SU-DHL-6 (cell line): Measurements from ENCODE around the gene THEM5.

Experiments
- H2AFZ ChIP-seq: fragments of 200-600 bp; sonication (generic); 2 replicates; pipeline ENCODE4 v1.6.1; 2014; ENCODE audit warnings: low read depth, mild to moderate bottlenecking, moderate library complexity, mixed read lengths, antibody characterized with exemption, low read length; ENCODE audit not compliant: severe bottlenecking
- H3F3A ChIP-seq: fragments of 200-600 bp; shearing (Covaris generic); 2 replicates; pipeline ENCODE4 v1.6.0; 2016; ENCODE audit warnings: antibody characterized with exemption, mild to moderate bottlenecking; ENCODE audit not compliant: insufficient read depth
- H3K27ac ChIP-seq: fragments of 200-600 bp; sonication (generic); 2 replicates; pipeline ENCODE4 v1.5.1; 2016; ENCODE audit warnings: low read depth, mild to moderate bottlenecking, low read length, moderate library complexity, mixed read lengths
- H3K27me3 ChIP-seq: fragments of 200-600 bp; sonication (generic), shearing (Covaris generic); 2 replicates; pipeline ENCODE4 v1.6.0; 2014; ENCODE audit warnings: mild to moderate bottlenecking, low read length
- H3K36me3 ChIP-seq: fragments of 200-600 bp; sonication (generic); 2 replicates; pipeline ENCODE4 v1.6.1; 2014; ENCODE audit warnings: mild to moderate bottlenecking, low read length, mixed read lengths
- H3K4me2 ChIP-seq: fragments of 300-600, 200-600 bp; shearing (Covaris generic), sonication (generic); 2 replicates; pipeline ENCODE4 v1.6.0; 2014; ENCODE audit warnings: low read length, low read depth, mild to moderate bottlenecking; ENCODE audit not compliant: poor library complexity, severe bottlenecking
- H3K4me3 ChIP-seq: fragments of 200-600 bp; sonication (generic); 2 replicates; pipeline ENCODE4 v1.5.1; 2014; ENCODE audit warnings: antibody characterized with exemption, low read length, mild to moderate bottlenecking, mixed read lengths; ENCODE audit not compliant: insufficient read depth, poor library complexity, severe bottlenecking
- H3K79me2 ChIP-seq: fragments of 200-600 bp; sonication (generic); 2 replicates; pipeline ENCODE4 v1.6.1; 2014; ENCODE audit warnings: mild to moderate bottlenecking, low read length, moderate library complexity; ENCODE audit not compliant: insufficient read depth
- H3K9ac ChIP-seq: fragments of 200-600 bp; sonication (generic); 2 replicates; pipeline ENCODE4 v1.7.0; 2014; ENCODE audit warnings: mild to moderate bottlenecking, low read length
- H3K9me2 ChIP-seq: fragments of 200-600 bp; sonication (generic); replicated peaks from 2 replicates; pipeline ENCODE4 v1.6.1; 2014; ENCODE audit warnings: low read length; ENCODE audit not compliant: insufficient read depth
- H3K9me3 ChIP-seq: fragments of 200-600 bp; sonication (generic); 2 replicates; pipeline ENCODE4 v1.6.1; 2014; ENCODE audit warnings: low read length, mixed read lengths; ENCODE audit not compliant: insufficient read depth
- H4K20me1 ChIP-seq: fragments of 200-600 bp; sonication (generic); 2 replicates; pipeline ENCODE4 v1.6.1; 2014; ENCODE audit warnings: low read depth, mild to moderate bottlenecking, antibody characterized with exemption, low read length, moderate library complexity, mixed read lengths
- CTCF ChIP-seq: fragments of 200-600 bp; sonication (generic); IDR thresholded peaks from one replicate; pipeline ENCODE4 v1.5.1; 2017; ENCODE audit warnings: antibody characterized with exemption, mild to moderate bottlenecking, low read length, moderate library complexity; ENCODE audit not compliant: insufficient read depth, poor library complexity, severe bottlenecking
- EZH2phosphoT487 ChIP-seq: fragments of 200-600 bp; sonication (generic), shearing (Covaris generic); conservative IDR thresholded peaks from 2 replicates; pipeline ENCODE4 v1.6.1; 2018; ENCODE audit warnings: mild to moderate bottlenecking, antibody characterized with exemption, low read length, moderate library complexity, mixed read lengths

The THEM5 gene

GRCh38 chr1:151807131-151807530 lies 46.4 kb downstream of the THEM5 start:
- H3K9ac ChIP-seq, result no peak overlapping the region
- no peaks in the 10 kb centered on the region for H3F3A ChIP-seq
- no peaks in the 10 kb centered on the region for H3K9me2 ChIP-seq
- H3K4me2 ChIP-seq, result no peak overlapping the region
- TF ChIP-seq CTCF (no peak), EZH2phosphoT487 (no peak)
- no peaks in the 10 kb centered on the region for H3K79me2 ChIP-seq
- no peaks in the 10 kb centered on the region for H4K20me1 ChIP-seq
- no peaks in the 10 kb centered on the region for H3K36me3 ChIP-seq
- no peak overlapping the region for H3K4me3 ChIP-seq
- H3K27ac ChIP-seq, result no peak overlapping the region
- no peak overlapping the region for H2AFZ ChIP-seq
- no peaks in the 10 kb centered on the region for H3K9me3 ChIP-seq
- H3K27me3 ChIP-seq, result no peaks in the 10 kb centered on the region

- H3F3A ChIP-seq, result no peaks in the 10 kb centered on the region
- no peak overlapping the region for H3K4me3 ChIP-seq
- no peaks in the 10 kb centered on the region for H3K79me2 ChIP-seq
- H3K27me3 ChIP-seq, result no peaks in the 10 kb centered on the region
- no peaks in the 10 kb centered on the region for H3K9me2 ChIP-seq
- no peak overlapping the region for H3K4me2 ChIP-seq
- H3K9ac ChIP-seq, result no peak overlapping the region
- no peaks in the 10 kb centered on the region for H3K36me3 ChIP-seq
- no peaks in the 10 kb centered on the region for H3K9me3 ChIP-seq
- no peak overlapping the region for H2AFZ ChIP-seq
- no peaks in the 10 kb centered on the region for H4K20me1 ChIP-seq
- H3K27ac ChIP-seq, result no peak overlapping the region
- no peak for TF ChIP-seq CTCF
- TF ChIP-seq EZH2phosphoT487, result no peak
Measured at GRCh38 chr1:151806170-151806569, 47.3 kb downstream of the THEM5 start.

- Histone ChIP-seq H3K4me3 (no peak within 1 kb of the TSS), H3K27ac (no peak within 1 kb of the TSS), H3K9me2 (no peaks in the 10 kb centered on the region), H4K20me1 (no peaks in the 10 kb centered on the region), H3K9ac (no peak within 1 kb of the TSS), H3F3A (no peaks in the 10 kb centered on the region), H3K9me3 (no peaks in the 10 kb centered on the region), H3K4me2 (no peak within 1 kb of the TSS), H3K79me2 (no peaks in the 10 kb centered on the region), H3K27me3 (no peaks in the 10 kb centered on the region), H3K36me3 (no peaks in the 10 kb centered on the region), H2AFZ (no peak within 1 kb of the TSS)
- TF ChIP-seq EZH2phosphoT487 (no peak), CTCF (no peak)
Measured at GRCh38 chr1:151805066-151805820, 48.3 kb downstream of the THEM5 start, which contains the start of gene LINGO4. LINGO4 (minus strand) TSS chr1:151805419; CDS start chr1:151802704, 2,715 bp downstream.
